ENCODE data around the gene SLC35F3. TPM values are rescaled to one million over a fixed set of nuclear protein-coding genes. Genes with fewer than 3 reads are reported as not detected.
"Not testable (repeated sequence)": the region's sequence is repeated elsewhere in the genome, so short reads cannot be mapped to it uniquely, and the experiment has no call there.

SLC35F3 gene
- total RNA-seq, 4 donors from 2014 or later = 0.82 TPM; not detected in 3

- H3K4me1 ChIP-seq = no peaks in the 10 kb centered on the region
- no peaks in the 10 kb centered on the region for H3K36me3 ChIP-seq
- no peak for TF ChIP-seq POLR2A (IDR thresholded peaks at IDR 0.05)
- TF ChIP-seq, protein P1, sequence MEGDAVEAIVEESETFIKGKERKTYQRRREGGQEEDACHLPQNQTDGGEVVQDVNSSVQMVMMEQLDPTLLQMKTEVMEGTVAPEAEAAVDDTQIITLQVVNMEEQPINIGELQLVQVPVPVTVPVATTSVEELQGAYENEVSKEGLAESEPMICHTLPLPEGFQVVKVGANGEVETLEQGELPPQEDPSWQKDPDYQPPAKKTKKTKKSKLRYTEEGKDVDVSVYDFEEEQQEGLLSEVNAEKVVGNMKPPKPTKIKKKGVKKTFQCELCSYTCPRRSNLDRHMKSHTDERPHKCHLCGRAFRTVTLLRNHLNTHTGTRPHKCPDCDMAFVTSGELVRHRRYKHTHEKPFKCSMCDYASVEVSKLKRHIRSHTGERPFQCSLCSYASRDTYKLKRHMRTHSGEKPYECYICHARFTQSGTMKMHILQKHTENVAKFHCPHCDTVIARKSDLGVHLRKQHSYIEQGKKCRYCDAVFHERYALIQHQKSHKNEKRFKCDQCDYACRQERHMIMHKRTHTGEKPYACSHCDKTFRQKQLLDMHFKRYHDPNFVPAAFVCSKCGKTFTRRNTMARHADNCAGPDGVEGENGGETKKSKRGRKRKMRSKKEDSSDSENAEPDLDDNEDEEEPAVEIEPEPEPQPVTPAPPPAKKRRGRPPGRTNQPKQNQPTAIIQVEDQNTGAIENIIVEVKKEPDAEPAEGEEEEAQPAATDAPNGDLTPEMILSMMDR (IDR thresholded peaks at IDR 0.05 in 4 of 5, conservative IDR thresholded peaks at IDR 0.05 in 1 of 5) = no peak
- H3K9me3 ChIP-seq = no peaks in the 10 kb centered on the region
- intact Hi-C loops (cut with DNase I; ENCODE audit: low total_unique reads) = no loop called here
- no peak overlapping the region for H3K27ac ChIP-seq
- in situ Hi-C loops (cut with MboI; ENCODE audit: low sequenced_read_pairs in 4 of 4) = no loop called here
- H3K4me3 ChIP-seq = no peak overlapping the region
- no peaks in the 10 kb centered on the region for H3K27me3 ChIP-seq
- no peak for ATAC-seq
- no peak for DNase-seq
Measured at GRCh38 chr1:234241941-234242490, 337.5 kb downstream of the SLC35F3 start.

DNA sequence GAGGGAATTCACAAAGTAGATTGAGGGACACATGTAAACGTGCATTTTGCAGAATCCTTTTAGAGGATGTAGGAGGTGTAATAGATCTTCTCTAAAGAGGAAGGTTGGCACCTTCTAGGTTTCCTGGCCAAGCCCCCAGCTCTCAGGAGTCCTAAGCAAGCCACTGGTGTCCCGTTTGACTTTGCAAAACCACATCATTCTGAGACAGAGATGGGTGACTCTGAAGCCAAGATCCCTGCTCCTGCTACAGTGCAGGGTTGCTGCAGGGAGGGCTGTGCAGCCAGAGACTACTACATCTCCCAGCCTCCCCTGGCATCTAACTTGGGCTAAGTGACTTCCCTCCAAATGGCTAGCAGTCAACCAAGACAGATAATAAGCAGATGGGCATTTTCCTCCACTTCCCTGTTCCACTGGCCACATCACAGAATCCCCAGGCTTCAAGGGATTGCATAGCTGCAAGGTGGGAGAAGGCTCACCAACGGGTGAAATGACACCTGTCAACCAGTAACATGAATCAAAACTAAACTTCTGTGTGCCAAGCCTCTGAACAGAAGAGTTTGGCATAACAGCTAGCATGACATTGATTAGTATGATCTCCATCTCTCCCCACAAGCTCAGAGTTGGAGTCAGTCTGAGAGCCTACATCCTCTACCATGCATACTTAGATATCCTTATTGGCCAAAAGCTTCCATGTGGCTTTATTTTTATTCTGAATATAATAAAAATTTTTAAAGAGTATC, 339.2 kb downstream of the SLC35F3 start:
- H3K27me3 ChIP-seq = no peaks in the 10 kb centered on the region
- no peak for ATAC-seq
- H3K9me3 ChIP-seq = no peaks in the 10 kb centered on the region
- intact Hi-C loops (cut with DNase I; ENCODE audit: low total_unique reads) (no loop called here), in situ Hi-C loops (cut with MboI; ENCODE audit: low sequenced_read_pairs in 4 of 4) (no loop called here)
- H3K27ac ChIP-seq = no peak overlapping the region
- H3K4me3 ChIP-seq = no peak overlapping the region
- H3K4me1 ChIP-seq = no peaks in the 10 kb centered on the region
- H3K36me3 ChIP-seq = no peaks in the 10 kb centered on the region
- TF ChIP-seq, protein P1 (IDR thresholded peaks at IDR 0.05 in 4 of 5, conservative IDR thresholded peaks at IDR 0.05 in 1 of 5) = no peak
- DNase-seq = no peak

DNA sequence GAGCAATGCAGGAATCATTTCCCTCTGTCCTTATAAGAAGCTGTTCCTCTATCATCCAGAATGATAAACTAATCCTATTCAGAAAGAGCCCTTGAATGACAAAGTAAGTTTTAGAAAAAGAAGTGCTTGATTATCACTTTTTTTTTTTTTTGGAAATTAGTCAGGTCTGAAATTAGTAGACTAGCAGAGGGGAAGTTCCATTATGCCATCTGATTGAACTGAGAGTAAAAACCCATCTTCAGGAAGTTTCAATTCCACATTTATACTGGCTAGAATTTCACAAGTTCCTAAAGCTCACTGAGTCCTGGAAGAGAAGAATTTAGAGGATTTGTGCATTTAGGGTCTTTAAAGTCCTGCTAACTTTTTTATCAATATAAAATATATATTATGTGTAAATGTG, 340.0 kb downstream of the SLC35F3 start:
- Histone ChIP-seq H3K36me3 (no peaks in the 10 kb centered on the region), H3K4me3 (no peak overlapping the region), H3K4me1 (no peaks in the 10 kb centered on the region), H3K9me3 (no peaks in the 10 kb centered on the region), H3K27ac (no peak overlapping the region), H3K27me3 (no peaks in the 10 kb centered on the region)
- intact Hi-C loops (cut with DNase I; ENCODE audit: low total_unique reads) (no loop called here), in situ Hi-C loops (cut with MboI; ENCODE audit: low sequenced_read_pairs in 4 of 4) (no loop called here)
- DNase-seq = no peak
- no peak for TF ChIP-seq POLR2A (IDR thresholded peaks at IDR 0.05)
- TF ChIP-seq, protein P1 (IDR thresholded peaks at IDR 0.05 in 4 of 5, conservative IDR thresholded peaks at IDR 0.05 in 1 of 5) = no peak
- ATAC-seq = no peak

GRCh38 chr1:234246638-234247116, 342.2 kb downstream of the SLC35F3 start:
- Histone ChIP-seq H3K36me3 (no peaks in the 10 kb centered on the region), H3K27ac (no peak overlapping the region), H3K27me3 (no peaks in the 10 kb centered on the region), H3K4me3 (no peak overlapping the region), H3K9me3 (no peaks in the 10 kb centered on the region), H3K4me1 (no peaks in the 10 kb centered on the region)
- ATAC-seq (no peak), DNase-seq (no peak)
- no peak for TF ChIP-seq POLR2A (IDR thresholded peaks at IDR 0.05)
- TF ChIP-seq, protein P1 (IDR thresholded peaks at IDR 0.05 in 4 of 5, conservative IDR thresholded peaks at IDR 0.05 in 1 of 5) = no peak
- in situ Hi-C loops (cut with MboI; ENCODE audit: low sequenced_read_pairs in 4 of 4) = no loop called here
- intact Hi-C loops (cut with DNase I; ENCODE audit: low total_unique reads) = no loop called here

DNA sequence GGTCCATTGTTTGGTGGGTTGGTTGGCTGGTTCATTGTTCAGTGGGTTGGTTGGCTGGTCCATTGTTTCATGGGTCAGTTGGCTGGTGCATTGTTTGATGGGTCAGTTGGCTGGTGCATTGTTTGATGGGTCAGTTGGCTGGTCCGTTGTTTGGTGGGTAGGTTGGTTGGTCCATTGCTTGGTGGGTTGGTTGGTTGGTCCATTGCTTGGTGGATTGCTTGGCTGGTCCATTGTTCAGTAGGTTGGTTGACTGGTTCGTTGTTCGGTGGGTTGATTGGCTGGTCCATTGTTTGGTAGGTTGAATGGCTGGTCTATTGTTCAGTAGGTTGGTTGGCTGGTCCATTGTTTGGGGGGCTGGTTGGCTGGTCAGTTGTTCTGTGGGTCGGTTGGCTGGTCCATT, 343.3 kb downstream of the SLC35F3 start:
- H3K36me3 ChIP-seq; ATAC-seq; H3K27me3 ChIP-seq; DNase-seq; H3K4me1 ChIP-seq; H3K27ac ChIP-seq; in situ Hi-C loops (cut with MboI; ENCODE audit: low sequenced_read_pairs in 4 of 4); intact Hi-C loops (cut with DNase I; ENCODE audit: low total_unique reads); H3K9me3 ChIP-seq; H3K4me3 ChIP-seq: not testable (repeated sequence)
